T-cell (primary cell): Measurements from ENCODE around the gene LRRC75B. TPM values are rescaled to one million over a fixed set of nuclear protein-coding genes. Genes with fewer than 3 reads are reported as not detected.
"Not testable (repeated sequence)": the region's sequence is repeated elsewhere in the genome, so short reads cannot be mapped to it uniquely, and the experiment has no call there.

Experiments used
- ATAC-seq, 4 experiments: fragments of 200-7000 bp in 3 of 4; fragments of 150-1000 bp in 1 of 4; cut with Tn5 transposase; replicated peaks in 1 of 4; 1 replicate in 3 of 4; 2 replicates in 1 of 4; pipeline ENCODE4 v1.10.0; 2021; ENCODE audit warnings: moderate library complexity in 3 of 4, mild to moderate bottlenecking in 2 of 4, moderate number of reproducible peaks in 1 of 4
- CTCF ChIA-PET, 2 donors: fragments of 300-600 bp; sonication (Branson Sonifier 250); formaldehyde crosslinking; loops; one replicate each; lab custom pipeline; 2022; ENCODE audit warnings: antibody characterized with exemption in 2 of 2; lab: Charles Lee
- POLR2A ChIA-PET, 2 donors: fragments of 300-600 bp; sonication (Branson Sonifier 250); formaldehyde crosslinking; loops; one replicate each; lab custom pipeline; 2022; ENCODE audit warnings: antibody characterized with exemption in 2 of 2; lab: Charles Lee
- DNase-seq, 35 experiments: peaks; one replicate each; pipeline versions ENCODE4 v3.0.0 to v3.0.0-alpha.2; 2013 to 2023
- H3K27ac ChIP-seq: one replicate; pipeline ENCODE4 v1.5.1; 2013; ENCODE audit warnings: low read length
- H3K27me3 ChIP-seq, 2 experiments: replicated peaks in 1 of 2; 1 replicate in 1 of 2; 2 replicates in 1 of 2; pipeline versions ENCODE4 v1.6.1 to v1.7.0; 2013; ENCODE audit warnings: low read length in 1 of 2, mixed read lengths in 1 of 2; ENCODE audit not compliant: control insufficient read depth in 2 of 2, insufficient read depth in 2 of 2; ENCODE audit errors: extremely low read depth in 1 of 2
- H3K36me3 ChIP-seq, 2 donors: 1 replicate in 1 of 2; 2 replicates in 1 of 2; pipeline versions ENCODE4 v1.6.1 to v1.7.0; 2013; ENCODE audit warnings: low read length in 1 of 2; ENCODE audit not compliant: control insufficient read depth in 2 of 2, insufficient read depth in 1 of 2; ENCODE audit errors: extremely low read depth in 1 of 2
- H3K4me1 ChIP-seq, 2 experiments: 1 replicate in 1 of 2; 2 replicates in 1 of 2; pipeline versions ENCODE4 v1.6.1 to v1.7.0; 2013; ENCODE audit warnings: low read length in 2 of 2, mixed read lengths in 1 of 2; ENCODE audit not compliant: insufficient read depth in 2 of 2, control insufficient read depth in 1 of 2; ENCODE audit errors: extremely low read depth in 1 of 2
- H3K4me3 ChIP-seq, 2 donors: 1 replicate in 1 of 2; 2 replicates in 1 of 2; pipeline versions ENCODE4 v1.5.1 to v1.7.0; 2013; ENCODE audit warnings: mild to moderate bottlenecking in 2 of 2, low read length in 1 of 2, moderate library complexity in 1 of 2; ENCODE audit not compliant: control insufficient read depth in 1 of 2; ENCODE audit errors: extremely low read depth in 1 of 2
- H3K9me3 ChIP-seq: 2 replicates; pipeline ENCODE4 v1.7.0; 2013
- H3K27ac Mint-ChIP-seq, 2 donors: one replicate each; pipeline ENCODE4 v1.8.0; 2020 to 2021; ENCODE audit warnings: mild to moderate bottlenecking in 2 of 2, mixed read lengths in 2 of 2
- H3K27me3 Mint-ChIP-seq, 2 donors: one replicate each; pipeline ENCODE4 v1.8.0; 2021 to 2022; ENCODE audit warnings: mixed read lengths in 2 of 2
- H3K36me3 Mint-ChIP-seq: one replicate; pipeline ENCODE4 v1.8.0; 2021; ENCODE audit warnings: mixed read lengths
- H3K4me1 Mint-ChIP-seq, 3 donors: one replicate each; pipeline ENCODE4 v1.8.0; 2020 to 2022; ENCODE audit warnings: mixed read lengths in 3 of 3, mild to moderate bottlenecking in 1 of 3
- H3K4me3 Mint-ChIP-seq, 3 donors: one replicate each; pipeline ENCODE4 v1.8.0; 2020 to 2022; ENCODE audit warnings: mild to moderate bottlenecking in 3 of 3, mixed read lengths in 3 of 3, moderate library complexity in 3 of 3
- H3K9me3 Mint-ChIP-seq, 3 donors: one replicate each; pipeline ENCODE4 v1.8.0; 2020 to 2022; ENCODE audit warnings: mixed read lengths in 3 of 3
- WGBS: methylation state at CpG from one replicate; pipeline ENCODE4 v1.1.5; 2013; ENCODE audit warnings: missing lambda C conversion rate; ENCODE audit not compliant: insufficient coverage; 5-methylcytosine and 5-hydroxymethylcytosine counted together
- total RNA-seq, 35 experiments: library from RNA in 6 of 35; stranded (reverse) in 6 of 35; fragments of 120-200 nt in 1 of 35; gene quantifications; one replicate each; pipeline versions ENCODE4 v1.2.1 to v1.2.4 and lab custom pipeline; 2013 to 2026

Gene LRRC75B
- total RNA-seq, 5 donors from 2014 or later (not counting 1 experiment from before 2014, with no cell fraction given), result 0.47 to 0.72 (median 0.54) TPM; not detected in 2

GRCh38 chr22:24621244-24621643, 28.4 kb upstream of the LRRC75B start:
- H3K27me3 Mint-ChIP-seq, POLR2A ChIA-PET, H3K36me3 Mint-ChIP-seq, CTCF ChIA-PET, H3K4me1 Mint-ChIP-seq, H3K9me3 Mint-ChIP-seq, H3K27ac Mint-ChIP-seq, H3K36me3 ChIP-seq, H3K4me3 ChIP-seq, H3K4me1 ChIP-seq, H3K9me3 ChIP-seq, H3K27me3 ChIP-seq, DNase-seq, ATAC-seq, H3K27ac ChIP-seq, H3K4me3 Mint-ChIP-seq: not testable (repeated sequence)
- no CpG with 5 or more reads among the region's 5 CpGs for WGBS

GRCh38 chr22:24614794-24615193, 21.9 kb upstream of the LRRC75B start:
- H3K36me3 Mint-ChIP-seq, H3K9me3 ChIP-seq, H3K4me3 ChIP-seq, H3K4me1 ChIP-seq, H3K4me1 Mint-ChIP-seq, H3K36me3 ChIP-seq, H3K9me3 Mint-ChIP-seq, ATAC-seq, H3K27ac ChIP-seq, H3K4me3 Mint-ChIP-seq, H3K27me3 ChIP-seq, H3K27me3 Mint-ChIP-seq, H3K27ac Mint-ChIP-seq, DNase-seq, POLR2A ChIA-PET: not testable (repeated sequence)
- WGBS, result no CpG with 5 or more reads among the region's 15 CpGs
- CTCF ChIA-PET, result interaction anchor here in 1 of 2 donors (0.7 kb wide), 1 partner anchor 145 kb away, joined by 3 read pairs; no protein-coding TSS in a partner anchor

GRCh38 chr22:24609888-24610287, 17.0 kb upstream of the LRRC75B start:
- H3K9me3 ChIP-seq, POLR2A ChIA-PET: not testable (repeated sequence)
- WGBS, result no CpG with 5 or more reads among the region's 3 CpGs

GRCh38 chr22:24608327-24608726, 15.5 kb upstream of the LRRC75B start:
- Mint-ChIP-seq H3K27ac (peak overlapping the region; percentile 43 to 52), H3K4me3 (peak overlapping the region; percentile 34 to 87 (median 80)), H3K4me1 (peaks cover 16 to 31% (median 22%) of the 10 kb centered on the region in 3 donors)
- H3K27ac ChIP-seq, H3K9me3 ChIP-seq, H3K9me3 Mint-ChIP-seq, H3K36me3 ChIP-seq, CTCF ChIA-PET, H3K36me3 Mint-ChIP-seq, H3K27me3 ChIP-seq, POLR2A ChIA-PET, H3K27me3 Mint-ChIP-seq, ATAC-seq, DNase-seq: not testable (repeated sequence)
- Histone ChIP-seq H3K4me3 (peak overlapping the region in 1 of 2 donors; percentile 41), H3K4me1 (peaks cover 5 to 29% of the 10 kb centered on the region in 2 experiments)
- 50% methylated on average over 1 of the region's 6 CpGs for WGBS

More at GRCh38 chr22:24609888-24610287, 17.0 kb upstream of the LRRC75B start:
- H3K4me3 ChIP-seq, H3K4me3 Mint-ChIP-seq, H3K9me3 Mint-ChIP-seq, H3K36me3 Mint-ChIP-seq, H3K36me3 ChIP-seq, H3K27me3 Mint-ChIP-seq, ATAC-seq, DNase-seq, CTCF ChIA-PET, H3K27ac ChIP-seq, H3K27ac Mint-ChIP-seq, H3K27me3 ChIP-seq: not testable (repeated sequence)
- H3K4me1 Mint-ChIP-seq, result peaks cover 6 to 20% (median 10%) of the 10 kb centered on the region in 3 donors
- H3K4me1 ChIP-seq, result peaks cover 3 to 15% of the 10 kb centered on the region in 2 experiments

GRCh38 chr22:24607429-24607983, 14.6 kb upstream of the LRRC75B start:
- POLR2A ChIA-PET, CTCF ChIA-PET, H3K9me3 Mint-ChIP-seq, H3K36me3 Mint-ChIP-seq, H3K27me3 ChIP-seq, H3K27me3 Mint-ChIP-seq, H3K9me3 ChIP-seq, H3K36me3 ChIP-seq: not testable (repeated sequence)
- H3K27ac ChIP-seq, result peak overlapping the region; percentile 73
- Mint-ChIP-seq H3K4me1 (peaks cover 20 to 34% (median 25%) of the 10 kb centered on the region in 3 donors), H3K27ac (peak overlapping the region; percentile 91 to 95), H3K4me3 (peak overlapping the region; percentile 78 to 87 (median 80))
- DNase-seq (peak in 28 of 35 experiments; percentile 11 to 61 (median 25)), ATAC-seq (peak; percentile 69 to 75 (median 71))
- H3K4me3 ChIP-seq, result peak overlapping the region in 1 of 2 donors; percentile 41
- peaks cover 9 to 37% of the 10 kb centered on the region in 2 experiments for H3K4me1 ChIP-seq
- WGBS, result 32% methylated on average over 16 of the region's 18 CpGs

GRCh38 chr22:24606340-24606739, 13.5 kb upstream of the LRRC75B start:
- H3K27me3 Mint-ChIP-seq, H3K27me3 ChIP-seq, H3K9me3 ChIP-seq, H3K36me3 ChIP-seq, H3K4me3 Mint-ChIP-seq, CTCF ChIA-PET, H3K9me3 Mint-ChIP-seq, H3K27ac ChIP-seq, ATAC-seq, POLR2A ChIA-PET, H3K36me3 Mint-ChIP-seq, DNase-seq, H3K4me3 ChIP-seq: not testable (repeated sequence)
- peaks cover 24 to 41% (median 28%) of the 10 kb centered on the region in 3 donors for H3K4me1 Mint-ChIP-seq
- peaks cover 11 to 44% of the 10 kb centered on the region in 2 experiments for H3K4me1 ChIP-seq
- peak overlapping the region in 1 of 2 donors; percentile 28 for H3K27ac Mint-ChIP-seq
- 83% methylated on average over 1 of the region's 2 CpGs for WGBS
